SK-N-SH (cell line): ENCODE data around the gene DLG2.

Source experiments
- CTCF ChIP-seq: fragments of 200-600 bp; sonication (generic); IDR thresholded peaks from 2 replicates; pipeline ENCODE4 v1.6.1; 2017; ENCODE audit warnings: antibody characterized with exemption, mild to moderate bottlenecking, moderate library complexity
- ELF1 ChIP-seq: IDR thresholded peaks from 2 replicates; pipeline ENCODE4 v1.4.0; 2012
- FOXJ3 ChIP-seq: sonication (generic); formaldehyde crosslinking; IDR thresholded peaks from 2 replicates; pipeline ENCODE4 v1.5.1; 2020; ENCODE audit warnings: mild to moderate bottlenecking, missing genetic modification reagents
- POLR2AphosphoS5 ChIP-seq: IDR thresholded peaks from 2 replicates; pipeline ENCODE4 v1.6.1; 2012; ENCODE audit warnings: low read depth, low read length
- RAD21 ChIP-seq: IDR thresholded peaks from 2 replicates; pipeline ENCODE4 v1.6.1; 2012; ENCODE audit warnings: mild to moderate bottlenecking, low read length
- REST ChIP-seq: IDR thresholded peaks from 2 replicates; pipeline ENCODE4 v1.6.1; 2012; ENCODE audit warnings: mild to moderate bottlenecking, low read depth, low read length, moderate library complexity
- RFX5 ChIP-seq: IDR thresholded peaks from 2 replicates; pipeline ENCODE4 v1.6.1; 2012; ENCODE audit warnings: mild to moderate bottlenecking, improper control_type of control experiment, low read length
- SIN3A ChIP-seq: IDR thresholded peaks from 2 replicates; pipeline ENCODE4 v1.6.1; 2012; ENCODE audit warnings: low read depth, mild to moderate bottlenecking, low read length, moderate library complexity, borderline replicate concordance
- TAF1 ChIP-seq: IDR thresholded peaks from 2 replicates; pipeline ENCODE4 v1.6.1; 2012; ENCODE audit warnings: low read depth, mild to moderate bottlenecking, low read length, moderate library complexity, borderline replicate concordance
- TEAD4 ChIP-seq: IDR thresholded peaks from 2 replicates; pipeline ENCODE4 v1.4.0; 2012; ENCODE audit warnings: mild to moderate bottlenecking, borderline replicate concordance; ENCODE audit not compliant: insufficient read depth
- USF1 ChIP-seq: IDR thresholded peaks from 2 replicates; pipeline ENCODE4 v1.4.0; 2012; ENCODE audit warnings: low read depth, borderline replicate concordance
- ZBTB33 ChIP-seq: IDR thresholded peaks from 2 replicates; pipeline ENCODE4 v1.4.0; 2012; ENCODE audit warnings: low read depth, borderline replicate concordance

- TF ChIP-seq USF1 (no peak), CTCF (no peak), TEAD4 (no peak), ELF1 (no peak), SIN3A (no peak), ZBTB33 (no peak), TAF1 (no peak), RAD21 (no peak), FOXJ3 (CRISPR knock-in tag) (no peak), RFX5 (no peak), POLR2AphosphoS5 (no peak), REST (no peak)
Observed at GRCh38 chr11:84923489-84923888, 703.7 kb downstream of the DLG2 start.
